Inflammatory macrophage (primary cell): ENCODE measurements around the gene SIGLEC14.

Experiments
- DNase-seq, 2 donors: peaks; one replicate each; pipeline ENCODE4 v3.0.0-alpha.2; 2020 to 2022

SIGLEC14 gene

GRCh38 chr19:51614789-51615188 lies 31.8 kb downstream of the SIGLEC14 start:
- no peak for DNase-seq

GRCh38 chr19:51610576-51610975 lies 36.0 kb downstream of the SIGLEC14 start:
- no peak for DNase-seq

GRCh38 chr19:51607920-51608562 lies 38.6 kb downstream of the SIGLEC14 start:
- DNase-seq = peak; percentile 89 to 94

- DNase-seq = no peak
Observed at GRCh38 chr19:51607077-51607476, 39.5 kb downstream of the SIGLEC14 start.

- no peak for DNase-seq
Observed at GRCh38 chr19:51602189-51602854, 44.3 kb downstream of the SIGLEC14 start.

- peak in 1 of 2 donors; percentile 21 for DNase-seq
Observed at GRCh38 chr19:51600940-51601580, 45.6 kb downstream of the SIGLEC14 start.

GRCh38 chr19:51599084-51599483 lies 47.5 kb downstream of the SIGLEC14 start:
- DNase-seq = no peak

GRCh38 chr19:51598159-51598915 lies 48.3 kb downstream of the SIGLEC14 start:
- DNase-seq = no peak

GRCh38 chr19:51595190-51596175 lies 51.1 kb downstream of the SIGLEC14 start:
- DNase-seq = peak; percentile 29 to 52

GRCh38 chr19:51594774-51595109 lies 51.9 kb downstream of the SIGLEC14 start:
- DNase-seq = no peak

- DNase-seq = peak; percentile 98 to 99
Observed at GRCh38 chr19:51593969-51594773, 52.5 kb downstream of the SIGLEC14 start.

- no peak for DNase-seq
Observed at GRCh38 chr19:51593138-51593890, 53.3 kb downstream of the SIGLEC14 start.
